Fibroblast of gingiva (primary cell): Measurements from ENCODE around the gene OXA1L.
"Not testable (repeated sequence)": the region's sequence is repeated elsewhere in the genome, so short reads cannot be mapped to it uniquely, and the experiment has no call there.

Source experiments
- DNase-seq: peaks from one replicate; pipeline ENCODE4 v3.0.0-alpha.2; 2011; ENCODE audit warnings: low read depth

Gene OXA1L

DNA sequence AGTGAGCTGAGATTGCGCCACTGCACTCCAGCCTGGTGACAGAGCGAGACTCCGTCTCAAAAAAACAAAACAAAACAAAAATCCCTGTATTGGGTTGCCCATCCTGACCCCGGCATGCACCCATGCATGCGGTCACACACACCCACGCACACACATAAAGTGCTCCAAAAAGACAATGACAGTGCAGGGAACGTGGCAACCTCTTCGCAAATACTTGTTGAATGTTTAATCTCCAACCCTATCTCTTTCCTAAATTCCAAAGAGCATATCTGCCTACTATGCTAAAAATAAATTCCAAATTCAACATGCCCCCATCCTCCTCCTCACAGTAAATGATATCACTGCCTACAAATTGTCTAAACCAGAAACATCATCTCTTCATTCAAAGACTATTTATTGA is 35.2 kb downstream of the OXA1L start:
- no peak for DNase-seq

DNA sequence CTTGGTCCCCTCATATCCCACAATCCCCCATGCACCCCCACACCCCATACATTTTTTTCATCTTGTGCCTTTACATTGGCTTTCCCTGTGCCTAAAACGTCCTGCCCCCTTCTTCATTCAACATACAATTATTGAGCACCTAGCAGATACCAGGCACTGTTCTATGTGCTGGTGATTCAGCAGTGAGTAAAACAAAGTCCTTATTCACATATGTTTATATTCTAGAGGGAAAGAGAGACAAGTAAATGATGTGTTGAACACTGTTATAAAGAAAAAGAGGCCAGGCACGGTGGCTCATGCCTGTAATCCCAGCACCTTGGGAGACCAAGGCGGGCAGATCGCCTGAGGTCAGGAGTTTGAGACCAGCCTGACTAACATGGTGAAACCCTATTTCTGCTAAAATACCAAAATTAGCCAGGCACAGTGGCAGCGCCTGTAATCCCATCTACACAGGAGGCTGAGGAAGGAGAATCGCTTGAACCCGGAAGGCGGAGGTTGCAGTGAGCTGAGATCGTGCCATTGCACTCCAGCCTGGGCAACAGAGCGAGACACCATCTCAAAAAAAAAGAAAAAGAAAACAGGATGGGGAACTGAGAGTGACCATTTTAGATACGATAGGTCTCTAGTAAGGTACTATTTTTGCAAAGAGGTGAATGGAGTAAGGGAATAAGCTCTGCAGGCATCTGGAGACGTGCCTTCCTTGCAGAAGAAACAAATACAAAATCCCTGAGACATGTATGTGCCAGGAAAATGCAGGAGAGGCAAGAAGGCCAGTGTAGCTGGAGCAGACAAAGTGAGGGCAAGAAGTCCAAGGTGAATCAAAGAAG is 36.6 kb downstream of the OXA1L start:
- no peak for DNase-seq

DNA sequence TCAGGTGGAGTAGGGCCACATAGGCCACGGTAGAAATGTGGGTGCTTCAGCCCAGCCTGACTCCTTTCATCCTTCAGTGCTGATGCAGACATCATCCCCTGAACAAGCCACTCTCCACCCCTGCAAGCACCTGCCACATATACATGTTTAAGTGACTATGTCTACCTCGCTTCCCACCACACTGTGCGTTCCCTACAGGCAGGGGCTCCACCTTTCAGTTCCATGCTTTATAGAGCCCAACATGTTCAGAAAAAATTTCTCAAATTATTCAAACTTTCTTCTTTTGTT is 37.1 kb downstream of the OXA1L start:
- no peak for DNase-seq

DNA sequence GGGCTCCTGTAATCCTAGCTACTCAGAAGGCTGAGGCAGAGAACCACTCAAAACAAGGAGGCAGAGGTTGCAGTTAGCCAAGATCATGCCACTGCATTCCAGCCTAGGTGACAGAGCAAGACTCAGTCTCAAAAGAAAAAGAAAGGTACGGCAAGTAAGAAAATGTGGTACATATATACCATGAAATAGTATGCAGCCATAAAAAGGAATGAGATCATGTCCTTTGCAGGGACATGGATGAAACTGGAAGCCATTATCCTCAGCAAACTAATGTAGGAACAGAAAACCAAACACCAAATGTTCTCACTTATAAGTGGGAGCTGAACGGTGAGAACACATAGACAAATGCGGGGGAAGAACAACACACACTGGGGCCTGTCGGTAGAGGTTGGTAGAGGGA is 38.7 kb downstream of the OXA1L start:
- not testable (repeated sequence) for DNase-seq

DNA sequence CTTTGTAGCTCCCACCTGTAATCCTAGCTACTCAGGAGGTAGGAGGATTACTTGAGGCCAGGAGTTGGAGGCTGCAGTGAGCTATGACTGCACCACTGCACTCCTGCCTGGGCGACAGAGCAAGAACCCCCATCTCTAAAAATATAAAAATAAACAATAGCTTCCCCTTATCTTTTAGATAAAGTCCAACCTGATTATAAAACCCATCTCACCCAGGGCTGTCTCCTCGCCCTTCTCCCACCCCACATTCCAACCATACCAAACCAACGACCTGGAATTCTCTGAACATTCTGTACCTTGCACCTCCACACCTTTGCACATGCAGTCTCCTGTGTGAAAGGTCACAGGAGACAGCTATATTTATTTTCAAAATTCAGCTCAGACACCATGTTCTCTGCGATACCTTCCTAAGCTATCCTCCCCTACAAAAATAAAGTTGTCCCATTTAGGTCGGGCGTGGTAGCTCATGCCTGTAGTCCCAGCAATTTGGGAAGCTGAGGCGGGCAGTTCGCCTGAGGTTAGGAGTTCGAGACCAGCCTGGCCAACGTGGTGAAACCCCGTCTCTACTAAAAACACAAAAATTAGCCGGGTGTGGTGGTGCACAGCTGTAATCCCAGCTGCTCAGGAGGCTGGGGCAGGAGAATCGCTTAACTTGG is 41.1 kb downstream of the OXA1L start:
- DNase-seq: no peak

DNA sequence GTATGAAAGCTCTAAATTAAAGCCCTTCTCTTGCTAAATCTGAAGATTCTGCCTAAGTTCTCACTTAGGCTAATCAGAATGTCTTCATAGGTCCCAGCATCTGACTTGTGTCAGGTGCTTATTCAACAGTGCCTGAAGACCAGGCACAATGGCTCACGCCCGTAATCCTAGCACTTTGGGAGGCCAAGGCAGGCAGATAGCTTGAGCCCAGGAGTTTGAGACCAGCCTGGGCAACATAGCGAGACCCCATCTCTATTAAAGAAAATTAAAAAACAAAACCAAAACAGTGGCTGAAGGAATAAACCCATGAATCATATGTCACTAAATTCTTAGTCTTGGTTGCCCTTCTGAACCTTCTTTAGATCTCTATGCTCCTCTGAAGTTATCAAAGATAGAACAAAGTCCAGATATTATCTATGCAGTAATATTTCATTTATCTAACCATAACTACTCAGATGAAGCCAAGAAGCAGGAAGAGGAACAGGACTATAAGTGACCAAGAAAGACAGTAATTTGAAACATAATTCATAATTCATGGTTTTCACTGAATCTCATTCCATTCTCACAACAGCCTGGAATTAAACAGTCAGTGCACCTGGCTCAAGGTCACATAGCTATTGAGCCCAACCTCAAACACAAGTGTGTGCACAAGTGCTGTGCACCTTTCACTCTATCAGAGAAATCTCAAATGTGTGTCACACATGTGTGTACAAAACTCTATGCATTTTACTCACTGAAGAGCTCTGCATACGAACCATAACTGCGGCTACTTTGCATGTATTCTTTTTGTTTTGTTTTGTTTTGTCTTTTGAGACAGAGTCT is 42.1 kb downstream of the OXA1L start:
- no peak for DNase-seq

DNA sequence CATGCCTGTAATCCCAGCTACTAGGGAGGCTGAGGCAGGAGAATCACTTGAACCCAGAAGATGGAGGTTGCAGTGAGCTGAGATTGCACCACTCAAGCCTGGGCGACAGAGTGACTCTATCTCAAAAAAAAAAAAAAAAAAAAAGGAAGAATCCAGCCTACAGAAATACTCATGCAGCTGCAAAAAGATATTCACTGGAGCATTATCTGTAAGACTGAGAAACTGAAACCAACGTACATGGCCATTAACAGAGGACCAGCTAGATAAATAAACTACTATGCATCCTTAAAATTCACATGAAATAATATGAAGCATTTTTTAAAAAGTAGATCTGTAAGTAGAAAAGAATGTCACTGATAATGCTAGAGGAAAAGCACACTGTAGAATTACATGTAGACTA is 45.2 kb downstream of the OXA1L start:
- DNase-seq: no peak

DNA sequence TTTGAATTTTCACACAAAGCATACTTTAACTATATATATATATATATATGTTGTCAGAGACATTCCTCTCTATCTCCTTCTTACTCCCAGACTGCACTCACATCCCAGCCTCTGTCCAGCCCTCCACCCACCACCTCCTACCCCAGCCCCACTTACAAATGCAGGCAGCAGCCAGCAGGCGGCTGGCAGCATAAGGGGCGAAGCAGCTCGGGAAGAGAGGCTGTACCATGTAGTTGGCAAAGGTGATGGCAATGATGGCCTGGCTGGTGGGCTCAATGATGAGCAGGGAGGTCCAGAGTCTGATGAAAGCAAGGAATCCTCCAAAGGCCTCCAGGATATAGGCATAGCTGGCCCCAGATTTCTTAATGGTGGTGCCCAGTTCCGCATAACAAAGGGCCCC is 46.3 kb downstream of the OXA1L start:
- no peak for DNase-seq

DNA sequence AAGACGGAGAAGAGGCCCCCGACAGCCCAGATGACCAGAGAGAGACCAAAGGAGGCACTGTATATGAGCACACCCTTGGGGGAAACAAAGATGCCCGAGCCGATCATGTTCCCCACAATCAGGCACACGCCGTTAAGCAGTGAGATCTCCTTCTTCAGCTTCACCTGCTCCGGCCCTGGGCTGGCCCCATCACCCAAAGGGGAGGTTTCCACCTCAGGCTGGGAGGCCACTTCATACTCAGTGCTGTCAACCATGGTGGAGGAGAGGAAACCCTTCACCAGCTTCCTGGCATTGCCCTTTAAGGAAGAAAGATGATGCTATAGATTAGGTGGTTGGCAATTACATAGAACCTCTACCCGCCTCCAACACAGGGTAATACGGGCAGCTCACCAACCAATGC is 46.7 kb downstream of the OXA1L start:
- DNase-seq: no peak

DNA sequence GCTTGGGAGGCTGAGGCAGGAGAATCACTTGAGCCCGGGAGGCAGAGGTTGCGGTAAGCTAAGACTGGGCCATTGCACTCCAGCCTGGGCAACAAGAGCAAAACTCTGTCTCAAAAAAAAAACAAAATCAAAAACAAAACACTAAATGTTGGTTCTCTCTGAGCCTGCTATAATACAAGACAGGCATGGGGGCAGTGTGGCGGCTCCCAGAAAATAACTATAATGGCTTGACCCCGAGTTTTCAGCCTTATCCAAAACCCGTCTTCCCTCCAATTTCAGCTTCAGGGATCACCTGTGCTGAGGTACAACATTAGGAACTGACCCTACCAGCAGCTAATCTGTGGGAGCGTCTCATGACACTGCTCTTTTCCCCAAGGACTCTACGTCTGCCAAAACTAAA is 47.9 kb downstream of the OXA1L start:
- no peak for DNase-seq

DNA sequence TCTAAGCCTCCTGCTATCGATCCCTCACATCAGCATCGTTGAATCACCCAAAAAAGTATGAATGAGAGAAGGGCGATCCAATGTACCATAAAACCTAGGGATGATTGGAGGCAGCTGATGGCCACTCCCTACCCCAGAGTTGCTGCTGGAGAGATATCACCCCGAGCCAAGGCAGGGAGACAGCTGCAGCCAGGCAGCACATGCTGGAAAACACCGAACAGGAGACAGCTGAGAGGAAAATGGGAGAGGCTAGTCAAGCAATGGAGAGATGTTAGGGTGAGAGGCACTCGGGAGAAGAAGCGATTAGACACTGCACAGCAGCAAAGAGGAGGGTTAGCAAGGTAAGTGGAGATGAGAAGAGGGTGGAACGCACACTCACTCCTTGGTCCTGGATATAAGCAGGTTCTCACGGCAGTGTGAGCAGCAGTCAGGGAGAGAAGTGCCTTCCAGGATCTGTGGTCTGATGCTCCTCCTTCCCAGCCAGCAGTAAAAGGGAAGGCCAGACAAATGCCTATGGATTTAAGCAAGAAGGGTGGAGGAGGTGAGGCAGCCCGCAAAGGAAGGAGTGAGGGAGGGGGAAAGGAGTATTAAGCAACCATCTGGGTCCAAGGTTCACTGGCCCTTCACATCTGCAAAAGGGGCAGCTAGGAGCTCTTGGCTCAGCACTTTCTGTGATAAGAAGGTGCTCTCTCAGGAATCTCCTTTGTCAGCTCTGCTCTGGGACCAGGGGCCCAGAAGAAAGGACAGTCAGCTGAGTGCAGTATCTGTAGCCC is 48.6 kb downstream of the OXA1L start, which contains the start of gene SLC7A7:
Gene SLC7A7 (minus strand): TSS at position 495 of the 773 bp plus-strand sequence. CDS start 2,037 bp downstream, outside the sequence.
- no peak for DNase-seq

DNA sequence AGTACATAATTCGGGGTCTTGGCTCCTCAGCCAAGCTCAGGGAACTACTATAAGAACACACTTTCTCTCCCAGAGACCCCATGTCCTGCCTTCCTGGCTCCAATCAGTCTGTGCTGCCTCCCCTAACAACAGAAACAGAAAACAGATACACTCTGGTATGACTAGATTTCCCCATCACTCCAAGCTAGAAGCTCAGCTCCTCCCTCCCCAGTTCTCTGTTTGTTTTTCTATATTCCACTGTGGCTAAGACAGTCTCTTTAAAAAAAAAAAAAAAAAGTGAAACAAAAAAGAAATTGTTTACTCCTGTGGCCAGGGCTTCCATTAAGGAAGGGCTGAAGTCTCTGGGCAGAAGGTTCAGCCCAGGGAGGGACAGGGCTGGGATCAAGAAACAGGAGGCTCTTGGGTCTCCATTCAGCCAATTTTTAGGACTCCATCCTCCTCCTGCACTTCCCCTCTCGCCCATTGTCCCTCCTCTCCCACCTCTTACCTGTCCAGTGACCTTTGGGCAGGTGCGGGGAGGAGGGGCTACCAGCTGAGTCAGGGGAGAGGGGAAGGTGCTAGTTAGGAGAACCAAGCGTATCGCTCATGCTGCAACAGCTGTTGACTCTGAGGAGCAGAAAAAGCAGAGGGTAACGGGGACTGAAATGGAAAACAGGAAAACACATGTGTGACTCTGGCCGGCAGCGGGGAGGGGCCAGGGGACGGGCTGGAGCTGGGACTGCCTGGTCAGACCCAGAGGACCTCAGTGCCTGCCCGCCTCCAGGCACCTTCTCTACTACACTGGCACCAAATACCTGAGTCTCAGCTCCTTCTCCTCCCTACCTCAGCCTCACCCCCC is 52.9 kb downstream of the OXA1L start:
- peak; percentile 91 for DNase-seq

DNA sequence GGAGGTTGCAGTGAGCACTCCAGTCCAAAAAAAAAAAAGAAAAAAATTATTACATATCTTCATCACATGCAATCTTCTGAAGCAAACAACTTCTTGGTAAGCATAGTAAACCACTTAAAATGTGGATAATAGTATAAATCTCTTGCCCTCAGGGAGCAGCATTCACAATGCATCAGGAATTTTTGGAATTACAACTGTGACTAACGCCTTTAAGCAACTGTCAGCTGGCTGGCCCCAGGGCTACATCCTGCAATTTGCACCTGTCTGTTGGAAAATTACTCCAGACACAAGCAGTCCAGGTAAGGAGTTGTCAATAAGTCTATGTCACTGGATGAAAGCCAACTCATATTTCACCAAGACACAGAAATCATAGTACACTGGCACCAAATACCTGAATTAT is 54.2 kb downstream of the OXA1L start:
- DNase-seq: no peak

DNA sequence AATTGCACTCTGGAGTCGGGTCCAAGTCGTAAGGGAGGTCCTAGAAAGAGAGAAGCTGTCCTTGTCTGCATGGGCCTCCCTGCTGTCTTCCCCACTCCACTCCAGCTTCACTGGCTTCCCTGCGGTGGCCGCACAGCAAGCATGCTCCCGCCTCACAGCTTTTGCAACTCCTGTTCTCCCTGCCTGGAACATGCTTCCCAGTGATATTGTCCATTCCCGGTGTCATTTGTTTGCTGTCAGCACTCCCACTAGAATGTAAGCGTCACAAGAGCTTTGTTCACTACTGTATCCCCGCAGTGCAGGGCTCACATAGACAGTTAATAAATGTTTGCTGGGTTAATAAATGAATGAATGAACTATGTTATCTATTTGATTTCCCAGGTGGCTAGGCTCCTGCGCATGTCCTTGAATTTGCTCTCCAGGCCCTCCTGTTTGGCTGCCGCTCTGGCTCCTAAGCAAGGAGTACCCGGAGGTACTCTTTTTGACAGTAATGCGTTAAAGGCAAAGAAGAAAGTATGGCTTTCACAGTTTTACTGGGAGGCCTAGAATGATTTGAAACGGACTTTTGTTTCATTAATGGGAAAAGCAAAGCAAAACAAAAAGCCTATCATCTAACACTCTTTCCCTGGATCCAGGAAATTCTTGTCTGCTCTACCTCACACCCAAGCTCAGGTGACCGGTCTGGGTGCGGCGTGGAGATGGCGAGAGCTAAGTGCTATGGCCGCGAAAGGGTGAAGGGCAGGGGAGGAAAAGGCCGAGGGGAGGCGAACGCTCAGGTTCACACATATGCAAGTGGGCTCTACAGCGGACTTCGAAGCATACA is 54.9 kb downstream of the OXA1L start:
- DNase-seq: no peak

DNA sequence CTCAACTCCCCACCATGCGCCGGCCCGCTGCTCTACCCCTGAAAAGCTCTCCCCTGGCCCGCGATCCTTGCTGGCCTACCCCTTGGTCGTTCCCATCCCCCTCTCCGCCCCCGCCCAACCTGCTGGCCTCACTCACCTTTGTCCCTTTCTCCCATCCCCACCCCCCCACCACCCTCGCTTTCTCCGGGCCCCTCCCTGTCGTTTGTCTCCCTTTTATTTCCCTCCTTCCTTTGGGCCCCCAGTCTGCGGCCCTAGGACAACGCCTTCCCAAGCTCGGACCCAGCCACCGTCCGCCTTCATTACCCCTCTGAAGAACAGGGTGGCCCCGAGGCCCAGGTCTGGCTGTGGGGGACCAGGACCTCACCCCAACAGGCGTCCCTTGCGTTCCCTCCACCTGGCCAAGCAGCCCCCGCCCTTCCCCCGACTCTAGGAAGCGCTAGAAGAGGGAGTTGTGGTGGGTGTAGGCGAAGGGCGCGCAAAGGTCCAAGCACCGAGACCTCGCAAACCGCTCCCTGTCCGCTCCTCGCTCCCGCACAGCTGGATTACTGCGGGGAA is 55.6 kb downstream of the OXA1L start:
- DNase-seq: no peak
